Epithelial cell of esophagus (primary cell): ENCODE results near the gene P3H2.
A peak's percentile ranks its signal among the peaks of the same experiment; 100 is the strongest.
"Not testable (repeated sequence)": the region's sequence is repeated elsewhere in the genome, so short reads cannot be mapped to it uniquely, and the experiment has no call there.

ENCODE experiments used
- DNase-seq: peaks from one replicate; pipeline ENCODE4 v3.0.0; 2010; ENCODE audit warnings: low read depth
- H3K4me3 ChIP-seq: 2 replicates; pipeline ENCODE4 v1.5.1; 2011; ENCODE audit warnings: mild to moderate bottlenecking, low read length, control low read depth
- CTCF ChIP-seq: IDR thresholded peaks from 2 replicates; pipeline ENCODE4 v1.5.1; 2011; ENCODE audit warnings: low read depth, mild to moderate bottlenecking, low read length, control low read depth, inconsistent platforms; ENCODE audit not compliant: insufficient read depth; ENCODE audit errors: missing control alignments

The P3H2 gene

GRCh38 chr3:190076136-190076535 lies 44.6 kb downstream of the P3H2 start:
- no peak for TF ChIP-seq CTCF
- H3K4me3 ChIP-seq, result no peak overlapping the region
- no peak for DNase-seq

- H3K4me3 ChIP-seq, result no peak overlapping the region
- DNase-seq, result no peak
- no peak for TF ChIP-seq CTCF
Measured at GRCh38 chr3:190074817-190075216, 45.9 kb downstream of the P3H2 start.

- TF ChIP-seq CTCF, result no peak
- DNase-seq, result no peak
- H3K4me3 ChIP-seq, result no peak overlapping the region
Measured at GRCh38 chr3:190073264-190074008, 47.3 kb downstream of the P3H2 start.

GRCh38 chr3:190072856-190073255 lies 47.8 kb downstream of the P3H2 start:
- TF ChIP-seq CTCF, result no peak
- no peak overlapping the region for H3K4me3 ChIP-seq
- no peak for DNase-seq

GRCh38 chr3:190071921-190072320 lies 48.8 kb downstream of the P3H2 start:
- not testable (repeated sequence) for DNase-seq, H3K4me3 ChIP-seq

GRCh38 chr3:190070622-190071347 lies 49.9 kb downstream of the P3H2 start:
- no peak overlapping the region for H3K4me3 ChIP-seq
- peak; percentile 62 for DNase-seq
- no peak for TF ChIP-seq CTCF

GRCh38 chr3:190065204-190065603 lies 55.5 kb downstream of the P3H2 start:
- no peak for TF ChIP-seq CTCF
- H3K4me3 ChIP-seq, result no peak overlapping the region

More at GRCh38 chr3:190065204-190065603, 55.5 kb downstream of the P3H2 start:
- no peak for DNase-seq
